KMS-11 (cell line): Measurements from ENCODE around the gene PPM1D.
"Not testable (repeated sequence)": the region's sequence is repeated elsewhere in the genome, so short reads cannot be mapped to it uniquely, and the experiment has no call there.

Experiments
- H2AFZ ChIP-seq: fragments of 200-600 bp; sonication (generic); 2 replicates; pipeline ENCODE4 v1.6.1; 2016; ENCODE audit warnings: antibody characterized with exemption, mixed run types, low read depth
- H3K27ac ChIP-seq: fragments of 200-600 bp; sonication (generic); 2 replicates; pipeline ENCODE4 v1.6.1; 2016; ENCODE audit warnings: mild to moderate bottlenecking, mixed run types
- H3K27me3 ChIP-seq: fragments of 200-600 bp; sonication (generic); 2 replicates; pipeline ENCODE4 v1.6.1; 2017; ENCODE audit warnings: mild to moderate bottlenecking, low read depth, mixed run types, moderate library complexity; ENCODE audit not compliant: insufficient read depth
- H3K36me3 ChIP-seq: fragments of 200-600 bp; sonication (generic); 2 replicates; pipeline ENCODE4 v1.6.1; 2017; ENCODE audit warnings: mild to moderate bottlenecking, mixed run types; ENCODE audit not compliant: insufficient read depth
- H3K4me1 ChIP-seq: fragments of 200-600 bp; sonication (generic); 2 replicates; pipeline ENCODE4 v1.6.1; 2016; ENCODE audit warnings: mild to moderate bottlenecking, low read depth, mixed run types; ENCODE audit not compliant: poor library complexity, severe bottlenecking
- H3K4me2 ChIP-seq: fragments of 200-600 bp; sonication (generic); 2 replicates; pipeline ENCODE4 v1.7.0; 2016; ENCODE audit warnings: mild to moderate bottlenecking, mixed run types
- H3K4me3 ChIP-seq: fragments of 200-600 bp; sonication (generic); IDR thresholded peaks from 2 replicates; pipeline ENCODE4 v1.6.1; 2017; ENCODE audit warnings: low read depth, low read length, mixed read lengths; ENCODE audit not compliant: insufficient read depth
- H3K79me2 ChIP-seq: fragments of 200-600 bp; sonication (generic); 2 replicates; pipeline ENCODE4 v1.6.1; 2016; ENCODE audit warnings: low read depth, mixed run types; ENCODE audit not compliant: insufficient read depth
- H3K9ac ChIP-seq: fragments of 200-600 bp; sonication (generic); 2 replicates; pipeline ENCODE4 v1.6.1; 2016; ENCODE audit warnings: mild to moderate bottlenecking, mixed run types
- H4K20me1 ChIP-seq: fragments of 200-600 bp; sonication (generic); 2 replicates; pipeline ENCODE4 v1.6.1; 2016; ENCODE audit warnings: mild to moderate bottlenecking, mixed run types; ENCODE audit not compliant: insufficient read depth
- TF ChIP-seq, protein P1 (sequence below): fragments of 200-600 bp; sonication (generic); conservative IDR thresholded peaks from 2 replicates; pipeline ENCODE4 v1.6.1; 2017; ENCODE audit warnings: low read depth, mild to moderate bottlenecking, antibody characterized with exemption, low read length, moderate library complexity, mixed read lengths

PPM1D gene

DNA sequence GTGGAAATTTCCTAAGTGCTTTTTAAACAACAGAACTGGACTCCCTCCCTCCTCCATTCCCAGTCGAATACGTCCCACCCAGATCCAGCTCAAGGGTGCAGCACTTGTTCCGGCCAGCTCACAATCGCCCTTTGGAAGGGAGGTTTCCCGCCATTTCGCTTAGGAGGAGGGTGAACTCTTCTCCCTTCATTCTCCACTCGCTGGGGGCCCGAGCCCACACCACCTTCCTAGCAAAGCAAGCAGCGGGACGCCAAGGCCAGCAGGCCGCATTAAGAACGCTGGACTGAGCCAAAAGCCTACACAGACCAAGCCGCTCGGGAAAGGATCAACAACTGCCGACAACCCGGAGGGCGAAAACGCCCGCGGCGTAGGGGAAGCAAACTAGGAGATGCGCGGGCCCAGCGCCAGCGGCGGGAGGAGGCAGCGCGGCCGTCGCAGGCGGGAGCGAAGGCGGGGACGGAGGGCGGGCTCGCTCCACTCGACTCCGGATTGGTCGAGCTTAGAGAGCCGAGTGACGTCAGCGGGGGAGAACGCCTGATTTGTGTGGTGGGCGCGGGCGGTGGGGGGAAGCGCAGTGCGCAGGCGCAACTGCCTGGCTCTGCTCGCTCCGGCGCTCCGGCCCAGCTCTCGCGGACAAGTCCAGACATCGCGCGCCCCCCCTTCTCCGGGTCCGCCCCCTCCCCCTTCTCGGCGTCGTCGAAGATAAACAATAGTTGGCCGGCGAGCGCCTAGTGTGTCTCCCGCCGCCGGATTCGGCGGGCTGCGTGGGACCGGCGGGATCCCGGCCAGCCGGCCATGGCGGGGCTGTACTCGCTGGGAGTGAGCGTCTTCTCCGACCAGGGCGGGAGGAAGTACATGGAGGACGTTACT is at the start of gene PPM1D:
Gene PPM1D (plus strand): TSS at position 574 of the 870 bp plus-strand sequence. CDS start 222 bp downstream, at position 796.
- 0 out of 2 replicates have a peak, but pooled peaks cover 3% of the 10 kb centered on the region for H4K20me1 ChIP-seq
- H2AFZ ChIP-seq = peak within 1 kb of the TSS; percentile 92
- peak within 1 kb of the TSS; percentile 91 for H3K27ac ChIP-seq
- peaks cover 38% of the 10 kb centered on the region for H3K4me1 ChIP-seq
- no peaks in the 10 kb centered on the region for H3K36me3 ChIP-seq
- TF ChIP-seq, protein P1, sequence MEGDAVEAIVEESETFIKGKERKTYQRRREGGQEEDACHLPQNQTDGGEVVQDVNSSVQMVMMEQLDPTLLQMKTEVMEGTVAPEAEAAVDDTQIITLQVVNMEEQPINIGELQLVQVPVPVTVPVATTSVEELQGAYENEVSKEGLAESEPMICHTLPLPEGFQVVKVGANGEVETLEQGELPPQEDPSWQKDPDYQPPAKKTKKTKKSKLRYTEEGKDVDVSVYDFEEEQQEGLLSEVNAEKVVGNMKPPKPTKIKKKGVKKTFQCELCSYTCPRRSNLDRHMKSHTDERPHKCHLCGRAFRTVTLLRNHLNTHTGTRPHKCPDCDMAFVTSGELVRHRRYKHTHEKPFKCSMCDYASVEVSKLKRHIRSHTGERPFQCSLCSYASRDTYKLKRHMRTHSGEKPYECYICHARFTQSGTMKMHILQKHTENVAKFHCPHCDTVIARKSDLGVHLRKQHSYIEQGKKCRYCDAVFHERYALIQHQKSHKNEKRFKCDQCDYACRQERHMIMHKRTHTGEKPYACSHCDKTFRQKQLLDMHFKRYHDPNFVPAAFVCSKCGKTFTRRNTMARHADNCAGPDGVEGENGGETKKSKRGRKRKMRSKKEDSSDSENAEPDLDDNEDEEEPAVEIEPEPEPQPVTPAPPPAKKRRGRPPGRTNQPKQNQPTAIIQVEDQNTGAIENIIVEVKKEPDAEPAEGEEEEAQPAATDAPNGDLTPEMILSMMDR = no peak
- peak within 1 kb of the TSS; percentile 61 for H3K4me3 ChIP-seq
- H3K79me2 ChIP-seq = peaks cover 44% of the 10 kb centered on the region
- H3K27me3 ChIP-seq = no peaks in the 10 kb centered on the region
- H3K4me2 ChIP-seq = peak within 1 kb of the TSS; percentile 69
- H3K9ac ChIP-seq = peak within 1 kb of the TSS; percentile 93

DNA sequence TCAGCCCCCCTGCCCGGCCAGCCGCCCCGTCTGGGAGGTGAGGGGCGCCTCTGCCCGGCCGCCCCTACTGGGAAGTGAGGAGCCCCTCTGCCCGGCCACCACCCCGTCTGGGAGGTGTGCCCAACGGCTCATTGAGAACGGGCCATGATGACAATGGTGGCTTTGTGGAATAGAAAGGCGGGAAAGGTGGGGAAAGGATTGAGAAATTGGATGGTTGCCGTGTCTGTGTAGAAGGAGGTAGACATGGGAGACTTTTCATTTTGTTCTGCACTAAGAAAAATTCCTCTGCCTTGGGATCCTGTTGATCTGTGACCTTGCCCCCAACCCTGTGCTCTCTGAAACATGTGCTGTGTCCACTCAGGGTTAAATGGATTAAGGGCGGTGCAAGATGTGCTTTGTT is 47.7 kb upstream of the PPM1D start:
- H2AFZ ChIP-seq, H3K27ac ChIP-seq, H3K79me2 ChIP-seq, H3K27me3 ChIP-seq, H3K36me3 ChIP-seq, H3K4me2 ChIP-seq, H3K4me1 ChIP-seq, H4K20me1 ChIP-seq, H3K9ac ChIP-seq, H3K4me3 ChIP-seq: not testable (repeated sequence)

DNA sequence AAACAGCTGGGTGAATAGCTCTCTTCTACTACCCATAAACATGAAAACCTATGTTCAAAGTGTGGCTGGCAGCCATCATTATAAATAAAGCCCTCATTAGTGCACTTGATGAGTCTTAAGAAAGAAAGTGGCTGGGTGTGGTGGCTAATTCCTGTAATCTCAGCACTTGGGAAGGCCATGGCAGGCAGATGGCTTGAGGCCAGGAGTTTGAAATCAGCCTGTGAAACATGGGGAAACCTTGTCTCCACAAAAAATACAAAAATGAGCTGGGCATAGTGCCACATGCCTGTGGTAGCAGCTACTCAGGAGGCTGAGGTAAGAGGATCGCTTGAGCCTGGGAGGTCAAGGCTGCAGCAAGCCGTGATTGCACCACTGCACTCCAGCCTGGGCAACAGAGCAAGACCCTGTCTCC is 45.6 kb upstream of the PPM1D start:
- Histone ChIP-seq H2AFZ (no peak overlapping the region), H3K27ac (no peak overlapping the region), H3K27me3 (no peaks in the 10 kb centered on the region), H3K4me2 (no peak overlapping the region), H3K36me3 (no peaks in the 10 kb centered on the region), H3K4me3 (no peak overlapping the region), H4K20me1 (no peaks in the 10 kb centered on the region), H3K4me1 (no peaks in the 10 kb centered on the region), H3K79me2 (no peaks in the 10 kb centered on the region), H3K9ac (no peak overlapping the region)
- TF ChIP-seq, protein P1 = no peak

DNA sequence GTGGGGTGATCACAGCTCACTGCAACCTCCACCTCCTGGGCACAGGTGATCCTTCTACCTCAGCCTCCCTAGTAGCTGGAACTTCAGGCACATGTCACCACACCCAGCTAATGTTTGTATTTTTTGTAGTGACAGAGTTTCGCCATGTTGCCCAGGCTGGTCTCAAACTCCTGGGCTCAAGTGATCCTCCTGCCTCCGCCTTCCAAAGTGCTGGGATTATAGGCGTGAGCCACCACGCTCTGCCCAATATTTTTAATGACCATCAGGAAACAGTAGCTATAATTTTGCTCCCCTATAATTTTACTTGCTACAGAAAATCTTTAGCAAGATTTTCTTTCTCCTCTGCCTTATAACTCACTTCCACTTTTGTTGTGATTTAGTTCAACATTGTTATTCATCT is 44.2 kb upstream of the PPM1D start:
- no peak overlapping the region for H3K4me3 ChIP-seq
- no peak overlapping the region for H2AFZ ChIP-seq
- no peaks in the 10 kb centered on the region for H3K36me3 ChIP-seq
- no peak overlapping the region for H3K27ac ChIP-seq
- no peaks in the 10 kb centered on the region for H3K4me1 ChIP-seq
- no peak overlapping the region for H3K4me2 ChIP-seq
- no peak overlapping the region for H3K9ac ChIP-seq
- no peaks in the 10 kb centered on the region for H4K20me1 ChIP-seq
- H3K79me2 ChIP-seq = no peaks in the 10 kb centered on the region
- TF ChIP-seq, protein P1 = no peak
- H3K27me3 ChIP-seq = no peaks in the 10 kb centered on the region

DNA sequence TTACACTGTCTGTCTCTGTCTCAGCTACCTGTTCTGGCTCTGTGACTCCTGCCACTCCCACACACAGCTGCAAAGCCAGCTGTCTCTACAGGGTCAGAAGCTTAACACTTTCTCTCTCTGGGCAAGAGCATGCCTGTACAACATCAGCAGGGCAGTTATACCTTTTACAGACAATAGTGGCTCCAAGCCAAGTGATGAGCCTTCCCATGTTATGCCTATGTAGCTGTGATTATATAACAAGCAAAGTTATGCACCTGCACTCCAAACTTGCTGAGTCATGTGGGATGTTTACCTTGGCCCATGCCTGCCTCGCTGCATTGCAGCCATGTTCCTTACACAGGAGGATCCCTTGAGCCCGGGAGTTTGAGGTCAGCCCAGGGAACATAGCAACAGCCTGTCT is 42.2 kb upstream of the PPM1D start:
- TF ChIP-seq, protein P1 = no peak
- Histone ChIP-seq H3K79me2 (no peaks in the 10 kb centered on the region), H3K27me3 (no peaks in the 10 kb centered on the region), H3K36me3 (no peaks in the 10 kb centered on the region), H4K20me1 (no peaks in the 10 kb centered on the region), H3K9ac (no peak overlapping the region), H3K4me2 (no peak overlapping the region), H3K4me3 (no peak overlapping the region), H2AFZ (no peak overlapping the region), H3K27ac (no peak overlapping the region), H3K4me1 (no peaks in the 10 kb centered on the region)
